ENCODE measurements around the gene PDILT.

The PDILT gene

DNA sequence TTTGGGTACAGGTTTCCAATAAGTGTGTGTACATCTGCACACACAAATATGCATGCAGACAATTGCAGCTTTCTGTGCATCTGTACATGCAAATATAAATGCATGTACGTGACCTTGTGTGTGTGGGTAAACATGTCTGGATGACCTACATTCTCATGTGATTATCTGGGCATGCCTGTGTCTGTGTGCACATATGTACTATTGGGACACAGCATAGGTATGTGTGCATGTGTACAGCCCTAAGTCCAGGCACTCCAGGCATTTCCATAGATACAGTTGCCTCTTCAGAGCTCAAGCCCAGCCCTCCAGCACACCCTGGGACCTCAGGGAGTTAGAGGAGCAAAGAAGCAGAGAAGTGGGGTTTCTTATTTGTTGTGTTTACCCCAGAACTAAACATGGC, 70.1 kb downstream of the PDILT start:
- Histone ChIP-seq H3K27me3 (ENCODE audit: control insufficient read depth in 1 of 2, insufficient read depth in 2 of 2, low read length in 2 of 2) (peaks cover 3 to 10% of the 10 kb centered on the region in 2 donors), H3K4me1 (ENCODE audit: control insufficient read depth, insufficient read depth, low read length) (no peaks in the 10 kb centered on the region), H3K9me3 (ENCODE audit: control insufficient read depth in 2 of 2, low read length in 2 of 2) (no peaks in the 10 kb centered on the region), H3K4me3 (ENCODE audit: low read length in 2 of 2) (no peak overlapping the region), H3K36me3 (ENCODE audit: control insufficient read depth in 2 of 2, insufficient read depth in 2 of 2, low read length in 2 of 2) (no peaks in the 10 kb centered on the region), H3K9ac (ENCODE audit: low read length in 2 of 2) (no peak overlapping the region), H3K27ac (ENCODE audit: low read length) (no peak overlapping the region)

DNA sequence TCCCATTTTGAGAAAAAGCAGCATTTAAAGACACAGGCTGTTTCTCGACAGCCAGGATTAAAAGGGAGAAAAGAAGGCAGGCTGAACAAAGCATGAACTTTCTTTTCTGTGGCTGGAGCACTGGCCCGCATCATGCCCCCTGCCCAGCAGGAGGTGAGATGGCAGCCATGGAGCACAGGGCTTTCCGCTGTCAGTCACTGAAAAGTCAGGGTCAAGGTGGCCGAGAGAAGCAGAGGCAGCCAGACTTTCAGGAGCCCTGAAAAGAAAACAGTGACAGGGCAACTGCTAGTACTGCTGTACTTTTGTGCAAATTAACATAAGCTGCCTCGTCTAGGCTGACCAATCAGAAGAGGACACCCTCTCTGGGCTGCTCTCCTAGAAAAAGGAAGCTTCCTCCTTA, 71.4 kb downstream of the PDILT start:
- Histone ChIP-seq H3K4me1 (ENCODE audit: control insufficient read depth, insufficient read depth, low read length) (no peaks in the 10 kb centered on the region), H3K36me3 (ENCODE audit: control insufficient read depth in 2 of 2, insufficient read depth in 2 of 2, low read length in 2 of 2) (no peaks in the 10 kb centered on the region), H3K27me3 (ENCODE audit: control insufficient read depth in 1 of 2, insufficient read depth in 2 of 2, low read length in 2 of 2) (peaks cover 3 to 10% of the 10 kb centered on the region in 2 donors)

DNA sequence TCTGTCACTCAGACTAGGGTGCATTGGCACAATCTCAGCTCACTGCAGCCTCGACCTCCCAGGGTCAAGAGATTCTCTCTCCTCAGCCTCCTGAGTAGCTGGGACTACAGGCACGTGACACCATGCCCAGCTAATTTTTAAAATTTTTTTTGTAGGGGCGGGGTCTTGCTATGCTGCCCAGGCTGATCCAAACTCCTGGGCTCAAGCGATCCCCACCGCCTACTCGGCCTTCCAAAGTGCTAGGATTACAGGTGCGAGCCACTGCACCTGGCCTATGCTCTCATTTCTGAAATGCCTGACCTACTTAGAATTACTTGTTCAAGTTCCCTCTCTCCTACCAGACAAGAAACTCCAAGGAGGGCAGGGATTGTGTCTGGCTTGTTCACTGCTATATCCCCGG, 72.1 kb downstream of the PDILT start:
- Histone ChIP-seq H3K4me1 (ENCODE audit: control insufficient read depth, insufficient read depth, low read length) (no peaks in the 10 kb centered on the region), H3K36me3 (ENCODE audit: control insufficient read depth in 2 of 2, insufficient read depth in 2 of 2, low read length in 2 of 2) (no peaks in the 10 kb centered on the region), H3K9me3 (ENCODE audit: control insufficient read depth in 2 of 2, low read length in 2 of 2) (no peaks in the 10 kb centered on the region), H3K27me3 (ENCODE audit: control insufficient read depth in 1 of 2, insufficient read depth in 2 of 2, low read length in 2 of 2) (peaks cover 3 to 10% of the 10 kb centered on the region in 2 donors), H3K4me3 (ENCODE audit: low read length in 2 of 2) (no peak overlapping the region), H3K27ac (ENCODE audit: low read length) (no peak overlapping the region), H3K9ac (ENCODE audit: low read length in 2 of 2) (no peak overlapping the region)

More for the DNA sequence above, 71.4 kb downstream of the PDILT start:
- no peaks in the 10 kb centered on the region for H3K9me3 ChIP-seq (ENCODE audit: control insufficient read depth in 2 of 2, low read length in 2 of 2)
- H3K9ac ChIP-seq (ENCODE audit: low read length in 2 of 2): no peak overlapping the region
- no peak overlapping the region for H3K4me3 ChIP-seq (ENCODE audit: low read length in 2 of 2)
- H3K27ac ChIP-seq (ENCODE audit: low read length): no peak overlapping the region

DNA sequence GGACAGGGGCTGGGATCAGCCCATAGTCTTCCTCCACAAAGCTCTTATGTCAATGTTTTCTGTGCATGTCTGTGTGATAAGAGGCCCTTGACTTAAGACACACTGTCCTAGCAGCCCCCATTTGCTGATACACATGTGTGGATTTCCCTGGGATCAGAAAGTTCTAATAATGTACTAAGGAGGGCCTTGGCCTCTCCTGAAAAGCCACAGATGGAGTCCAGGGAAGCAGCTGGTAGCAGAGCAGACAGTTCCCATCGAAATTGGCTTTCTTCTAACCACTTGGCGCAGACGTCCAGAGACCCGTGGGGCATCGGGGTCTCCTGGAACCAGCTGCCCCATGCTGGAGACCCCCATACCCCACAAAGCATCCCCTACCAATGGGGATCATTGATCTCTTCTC, 72.9 kb downstream of the PDILT start:
- Histone ChIP-seq H3K9ac (ENCODE audit: low read length in 2 of 2) (no peak overlapping the region), H3K36me3 (ENCODE audit: control insufficient read depth in 2 of 2, insufficient read depth in 2 of 2, low read length in 2 of 2) (no peaks in the 10 kb centered on the region), H3K27me3 (ENCODE audit: control insufficient read depth in 1 of 2, insufficient read depth in 2 of 2, low read length in 2 of 2) (peaks cover 0 to 9% of the 10 kb centered on the region in 2 donors), H3K4me1 (ENCODE audit: control insufficient read depth, insufficient read depth, low read length) (no peaks in the 10 kb centered on the region), H3K9me3 (ENCODE audit: control insufficient read depth in 2 of 2, low read length in 2 of 2) (peaks cover 0 to 3% of the 10 kb centered on the region in 2 donors), H3K4me3 (ENCODE audit: low read length in 2 of 2) (no peak overlapping the region), H3K27ac (ENCODE audit: low read length) (no peak overlapping the region)

GRCh38 chr16:20329392-20330138, 75.0 kb downstream of the PDILT start:
- Histone ChIP-seq H3K9ac (ENCODE audit: low read length in 2 of 2) (no peak overlapping the region), H3K36me3 (ENCODE audit: control insufficient read depth in 2 of 2, insufficient read depth in 2 of 2, low read length in 2 of 2) (no peaks in the 10 kb centered on the region), H3K4me1 (ENCODE audit: control insufficient read depth, insufficient read depth, low read length) (no peaks in the 10 kb centered on the region), H3K4me3 (ENCODE audit: low read length in 2 of 2) (no peak overlapping the region), H3K27ac (ENCODE audit: low read length) (no peak overlapping the region), H3K9me3 (ENCODE audit: control insufficient read depth in 2 of 2, low read length in 2 of 2) (peaks cover 0 to 3% of the 10 kb centered on the region in 2 donors), H3K27me3 (ENCODE audit: control insufficient read depth in 1 of 2, insufficient read depth in 2 of 2, low read length in 2 of 2) (peaks cover 0 to 9% of the 10 kb centered on the region in 2 donors)

- H3K27me3 ChIP-seq (ENCODE audit: control insufficient read depth in 1 of 2, insufficient read depth in 2 of 2, low read length in 2 of 2): peaks cover 0 to 2% of the 10 kb centered on the region in 2 donors
- peaks cover 0 to 3% of the 10 kb centered on the region in 2 donors for H3K9me3 ChIP-seq (ENCODE audit: control insufficient read depth in 2 of 2, low read length in 2 of 2)
- H3K36me3 ChIP-seq (ENCODE audit: control insufficient read depth in 2 of 2, insufficient read depth in 2 of 2, low read length in 2 of 2): no peaks in the 10 kb centered on the region
- H3K4me3 ChIP-seq (ENCODE audit: low read length in 2 of 2): no peak within 1 kb of the TSS
- no peaks in the 10 kb centered on the region for H3K4me1 ChIP-seq (ENCODE audit: control insufficient read depth, insufficient read depth, low read length)
- no peak within 1 kb of the TSS for H3K27ac ChIP-seq (ENCODE audit: low read length)
- H3K9ac ChIP-seq (ENCODE audit: low read length in 2 of 2): no peak within 1 kb of the TSS
Observed at GRCh38 chr16:20327444-20328041, 77.0 kb downstream of the PDILT start, which contains the start of gene GP2. Gene GP2 (minus strand): TSS chr16:20327513. CDS start chr16:20326431, 1,082 bp downstream.

GRCh38 chr16:20326321-20326720, 78.2 kb downstream of the PDILT start:
- Histone ChIP-seq H3K27me3 (ENCODE audit: control insufficient read depth in 1 of 2, insufficient read depth in 2 of 2, low read length in 2 of 2) (peaks cover 0 to 3% of the 10 kb centered on the region in 2 donors), H3K9ac (ENCODE audit: low read length in 2 of 2) (no peak overlapping the region), H3K36me3 (ENCODE audit: control insufficient read depth in 2 of 2, insufficient read depth in 2 of 2, low read length in 2 of 2) (no peaks in the 10 kb centered on the region), H3K4me1 (ENCODE audit: control insufficient read depth, insufficient read depth, low read length) (no peaks in the 10 kb centered on the region), H3K9me3 (ENCODE audit: control insufficient read depth in 2 of 2, low read length in 2 of 2) (peaks cover 0 to 3% of the 10 kb centered on the region in 2 donors), H3K4me3 (ENCODE audit: low read length in 2 of 2) (no peak overlapping the region), H3K27ac (ENCODE audit: low read length) (no peak overlapping the region)

- Histone ChIP-seq H3K4me1 (ENCODE audit: control insufficient read depth, insufficient read depth, low read length) (no peaks in the 10 kb centered on the region), H3K36me3 (ENCODE audit: control insufficient read depth in 2 of 2, insufficient read depth in 2 of 2, low read length in 2 of 2) (no peaks in the 10 kb centered on the region), H3K9me3 (ENCODE audit: control insufficient read depth in 2 of 2, low read length in 2 of 2) (peaks cover 0 to 3% of the 10 kb centered on the region in 2 donors), H3K4me3 (ENCODE audit: low read length in 2 of 2) (no peak overlapping the region), H3K27me3 (ENCODE audit: control insufficient read depth in 1 of 2, insufficient read depth in 2 of 2, low read length in 2 of 2) (peaks cover 0 to 3% of the 10 kb centered on the region in 2 donors), H3K9ac (ENCODE audit: low read length in 2 of 2) (no peak overlapping the region), H3K27ac (ENCODE audit: low read length) (no peak overlapping the region)
Observed at GRCh38 chr16:20325005-20325404, 79.5 kb downstream of the PDILT start.

- no peaks in the 10 kb centered on the region for H3K36me3 ChIP-seq (ENCODE audit: control insufficient read depth in 2 of 2, insufficient read depth in 2 of 2, low read length in 2 of 2)
- H3K27ac ChIP-seq (ENCODE audit: low read length): no peak overlapping the region
- H3K27me3 ChIP-seq (ENCODE audit: control insufficient read depth in 1 of 2, insufficient read depth in 2 of 2, low read length in 2 of 2): peaks cover 0 to 2% of the 10 kb centered on the region in 2 donors
- no peaks in the 10 kb centered on the region for H3K4me1 ChIP-seq (ENCODE audit: control insufficient read depth, insufficient read depth, low read length)
- peaks cover 0 to 3% of the 10 kb centered on the region in 2 donors for H3K9me3 ChIP-seq (ENCODE audit: control insufficient read depth in 2 of 2, low read length in 2 of 2)
- H3K4me3 ChIP-seq (ENCODE audit: low read length in 2 of 2): no peak overlapping the region
- no peak overlapping the region for H3K9ac ChIP-seq (ENCODE audit: low read length in 2 of 2)
Observed at GRCh38 chr16:20323591-20324117, 80.9 kb downstream of the PDILT start.

- Histone ChIP-seq H3K27me3 (ENCODE audit: control insufficient read depth in 1 of 2, insufficient read depth in 2 of 2, low read length in 2 of 2) (peaks cover 0 to 2% of the 10 kb centered on the region in 2 donors), H3K9ac (ENCODE audit: low read length in 2 of 2) (no peak overlapping the region), H3K27ac (ENCODE audit: low read length) (no peak overlapping the region), H3K9me3 (ENCODE audit: control insufficient read depth in 2 of 2, low read length in 2 of 2) (peaks cover 0 to 3% of the 10 kb centered on the region in 2 donors), H3K36me3 (ENCODE audit: control insufficient read depth in 2 of 2, insufficient read depth in 2 of 2, low read length in 2 of 2) (no peaks in the 10 kb centered on the region), H3K4me3 (ENCODE audit: low read length in 2 of 2) (no peak overlapping the region), H3K4me1 (ENCODE audit: control insufficient read depth, insufficient read depth, low read length) (no peaks in the 10 kb centered on the region)
Observed at GRCh38 chr16:20322696-20323095, 81.8 kb downstream of the PDILT start.

DNA sequence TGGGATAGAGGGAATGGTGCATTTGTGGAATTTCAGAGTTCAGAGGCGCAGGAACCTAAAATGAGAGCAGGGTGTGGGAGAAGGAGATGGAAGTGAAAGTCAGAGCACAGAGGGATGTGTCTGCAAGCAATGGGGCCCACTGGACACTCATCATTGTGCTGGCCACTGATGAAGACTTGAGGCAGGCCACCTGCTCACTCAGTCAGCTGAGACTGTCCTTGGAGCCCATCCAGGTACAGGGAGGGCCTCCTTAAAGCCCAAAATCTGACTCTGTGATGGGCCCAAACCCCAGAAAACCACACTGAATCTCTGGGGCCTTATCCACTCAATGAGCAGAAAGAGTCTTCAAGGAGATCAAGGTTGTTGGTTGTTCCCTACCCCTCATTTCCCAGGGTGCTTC, 82.9 kb downstream of the PDILT start:
- H3K4me1 ChIP-seq (ENCODE audit: control insufficient read depth, insufficient read depth, low read length): no peaks in the 10 kb centered on the region
- H3K9ac ChIP-seq (ENCODE audit: low read length in 2 of 2): no peak overlapping the region
- H3K4me3 ChIP-seq (ENCODE audit: low read length in 2 of 2): no peak overlapping the region
- no peaks in the 10 kb centered on the region for H3K9me3 ChIP-seq (ENCODE audit: control insufficient read depth in 2 of 2, low read length in 2 of 2)
- peaks cover 0 to 2% of the 10 kb centered on the region in 2 donors for H3K27me3 ChIP-seq (ENCODE audit: control insufficient read depth in 1 of 2, insufficient read depth in 2 of 2, low read length in 2 of 2)
- H3K27ac ChIP-seq (ENCODE audit: low read length): no peak overlapping the region
- H3K36me3 ChIP-seq (ENCODE audit: control insufficient read depth in 2 of 2, insufficient read depth in 2 of 2, low read length in 2 of 2): no peaks in the 10 kb centered on the region

Measured in stomach smooth muscle (tissue), 2 donors.